Measurements from ENCODE around the gene SERPING1.

- no peak for TF ChIP-seq POLR2A (IDR thresholded peaks at IDR 0.05)
- TF ChIP-seq CTCF (IDR thresholded peaks at IDR 0.05): no peak
These were observed 1.9 kb downstream of the SERPING1 start for GRCh38 chr11:57599381-57599780.

All from thyroid gland (tissue), 4 donors.